ENCODE data around the gene ZNF394. TPM values are rescaled to one million over a fixed set of nuclear protein-coding genes. Genes with fewer than 3 reads are reported as not detected.

ZNF394 gene
- total and polyA plus RNA-seq, 2 of the 4 experiments (the other 2 are of a cell fraction): 10.9 to 24.7 TPM

DNA sequence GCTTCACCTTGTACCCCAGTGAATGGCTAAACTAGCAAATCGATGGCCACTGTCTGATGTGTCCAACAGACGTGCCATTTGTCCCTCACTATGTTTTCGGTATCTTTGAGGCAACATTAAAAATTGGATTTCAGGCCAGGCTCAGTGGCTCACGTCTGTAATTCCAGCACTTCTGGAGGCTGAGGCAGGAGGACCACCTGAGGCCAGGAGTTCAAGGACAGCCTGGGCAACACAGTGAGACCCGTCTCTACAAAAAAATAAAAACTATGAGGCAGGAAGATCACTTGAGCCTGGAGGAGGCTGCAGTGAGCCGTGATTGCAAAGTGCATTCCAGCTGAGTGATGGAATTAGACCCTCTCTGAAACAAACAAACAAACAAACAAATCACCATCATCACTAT is 43.8 kb upstream of the ZNF394 start:
- no peak overlapping the region for H3K18ac ChIP-seq (ENCODE audit: low read depth, low read length)
- H2AK9ac ChIP-seq (replicated peaks; ENCODE audit: low read depth, low read length, poor library complexity): no peak overlapping the region
- H3K14ac ChIP-seq (replicated peaks; ENCODE audit: low read depth, low read length): no peak overlapping the region
- POLR2A ChIA-PET (ENCODE audit: unreplicated experiment): no interaction called here
- ATAC-seq (ENCODE audit: low read depth) (no peak), DNase-seq (no peak)
- no TSS peak for BruUV-seq (replicated peaks)
- in situ Hi-C loops (cut with MboI; ENCODE audit: low sequenced_read_pairs) (no loop called here), dilution Hi-C loops (cut with HindIII; ENCODE audit: low sequenced_read_pairs, unreplicated experiment) (no loop called here), intact Hi-C loops (cut with micrococcal nuclease) (no loop called here)
- H3K23ac ChIP-seq (ENCODE audit: low read depth, low read length): no peak overlapping the region
- H2BK15ac ChIP-seq (ENCODE audit: low read depth, low read length): no peak overlapping the region
- H2BK5ac ChIP-seq (ENCODE audit: low read depth, low read length, poor library complexity, severe bottlenecking): no peak overlapping the region
- no peak overlapping the region for H3K4me2 ChIP-seq (ENCODE audit: low read depth, low read length)
- no peak overlapping the region for H4K5ac ChIP-seq (ENCODE audit: low read depth, low read length)
- TF ChIP-seq MAFK (IDR thresholded peaks at IDR 0.05; ENCODE audit: low read depth, low read length): no peak
- TF ChIP-seq MAZ (IDR thresholded peaks at IDR 0.05; ENCODE audit: borderline replicate concordance, low read depth, low read length): no peak
- no peak for TF ChIP-seq NFE2L2 (IDR thresholded peaks at IDR 0.05; ENCODE audit: low read depth, low read length)
- TF ChIP-seq RAD21 (IDR thresholded peaks at IDR 0.05; ENCODE audit: low read length): no peak
- TF ChIP-seq RCOR1 (IDR thresholded peaks at IDR 0.05; ENCODE audit: insufficient replicate concordance, low read length): no peak
- TF ChIP-seq, protein P1, sequence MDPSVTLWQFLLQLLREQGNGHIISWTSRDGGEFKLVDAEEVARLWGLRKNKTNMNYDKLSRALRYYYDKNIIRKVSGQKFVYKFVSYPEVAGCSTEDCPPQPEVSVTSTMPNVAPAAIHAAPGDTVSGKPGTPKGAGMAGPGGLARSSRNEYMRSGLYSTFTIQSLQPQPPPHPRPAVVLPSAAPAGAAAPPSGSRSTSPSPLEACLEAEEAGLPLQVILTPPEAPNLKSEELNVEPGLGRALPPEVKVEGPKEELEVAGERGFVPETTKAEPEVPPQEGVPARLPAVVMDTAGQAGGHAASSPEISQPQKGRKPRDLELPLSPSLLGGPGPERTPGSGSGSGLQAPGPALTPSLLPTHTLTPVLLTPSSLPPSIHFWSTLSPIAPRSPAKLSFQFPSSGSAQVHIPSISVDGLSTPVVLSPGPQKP (IDR thresholded peaks at IDR 0.05; ENCODE audit: borderline replicate concordance, low read depth, low read length): no peak
- TF ChIP-seq POLR2A (IDR thresholded peaks at IDR 0.05; ENCODE audit: low read depth, low read length): no peak
- TF ChIP-seq MXI1 (IDR thresholded peaks at IDR 0.05; ENCODE audit: borderline replicate concordance, low read depth, low read length): no peak
- TF ChIP-seq SMC3 (IDR thresholded peaks at IDR 0.05; ENCODE audit: low read depth, low read length): no peak
- no peak for TF ChIP-seq FOS (IDR thresholded peaks at IDR 0.05; ENCODE audit: low read depth, low read length)
- no peak for TF ChIP-seq CHD1 (IDR thresholded peaks at IDR 0.05; ENCODE audit: low read depth, low read length)
- TF ChIP-seq RFX5 (IDR thresholded peaks at IDR 0.05; ENCODE audit: low read depth, low read length): no peak
- TF ChIP-seq, protein P2, sequence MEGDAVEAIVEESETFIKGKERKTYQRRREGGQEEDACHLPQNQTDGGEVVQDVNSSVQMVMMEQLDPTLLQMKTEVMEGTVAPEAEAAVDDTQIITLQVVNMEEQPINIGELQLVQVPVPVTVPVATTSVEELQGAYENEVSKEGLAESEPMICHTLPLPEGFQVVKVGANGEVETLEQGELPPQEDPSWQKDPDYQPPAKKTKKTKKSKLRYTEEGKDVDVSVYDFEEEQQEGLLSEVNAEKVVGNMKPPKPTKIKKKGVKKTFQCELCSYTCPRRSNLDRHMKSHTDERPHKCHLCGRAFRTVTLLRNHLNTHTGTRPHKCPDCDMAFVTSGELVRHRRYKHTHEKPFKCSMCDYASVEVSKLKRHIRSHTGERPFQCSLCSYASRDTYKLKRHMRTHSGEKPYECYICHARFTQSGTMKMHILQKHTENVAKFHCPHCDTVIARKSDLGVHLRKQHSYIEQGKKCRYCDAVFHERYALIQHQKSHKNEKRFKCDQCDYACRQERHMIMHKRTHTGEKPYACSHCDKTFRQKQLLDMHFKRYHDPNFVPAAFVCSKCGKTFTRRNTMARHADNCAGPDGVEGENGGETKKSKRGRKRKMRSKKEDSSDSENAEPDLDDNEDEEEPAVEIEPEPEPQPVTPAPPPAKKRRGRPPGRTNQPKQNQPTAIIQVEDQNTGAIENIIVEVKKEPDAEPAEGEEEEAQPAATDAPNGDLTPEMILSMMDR (conservative IDR thresholded peaks at IDR 0.05; ENCODE audit: low read depth, low read length): no peak
- no peak for TF ChIP-seq BHLHE40 (IDR thresholded peaks at IDR 0.05; ENCODE audit: low read depth, low read length)
- no peak for TF ChIP-seq CEBPB (IDR thresholded peaks at IDR 0.05; ENCODE audit: low read depth, low read length)
- TF ChIP-seq, protein P3, sequence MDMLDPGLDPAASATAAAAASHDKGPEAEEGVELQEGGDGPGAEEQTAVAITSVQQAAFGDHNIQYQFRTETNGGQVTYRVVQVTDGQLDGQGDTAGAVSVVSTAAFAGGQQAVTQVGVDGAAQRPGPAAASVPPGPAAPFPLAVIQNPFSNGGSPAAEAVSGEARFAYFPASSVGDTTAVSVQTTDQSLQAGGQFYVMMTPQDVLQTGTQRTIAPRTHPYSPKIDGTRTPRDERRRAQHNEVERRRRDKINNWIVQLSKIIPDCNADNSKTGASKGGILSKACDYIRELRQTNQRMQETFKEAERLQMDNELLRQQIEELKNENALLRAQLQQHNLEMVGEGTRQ (IDR thresholded peaks at IDR 0.05; ENCODE audit: low read depth, low read length): no peak
- no peak overlapping the region for H2AFZ ChIP-seq (replicated peaks; ENCODE audit: low read length, poor library complexity)
- H2BK120ac ChIP-seq (ENCODE audit: low read depth, low read length): no peak overlapping the region
- peaks cover 49% of the 10 kb centered on the region for H3K9me3 ChIP-seq (ENCODE audit: control insufficient read depth, insufficient read depth, low read length)
- H3K27ac ChIP-seq (ENCODE audit: insufficient read depth, low read length): no peak overlapping the region
- no peak overlapping the region for H2BK20ac ChIP-seq (ENCODE audit: low read depth, low read length)
- no peak overlapping the region for H3K56ac ChIP-seq (ENCODE audit: extremely low read depth, insufficient read depth, low read length)
- WGBS, 2 experiments (ENCODE audit: extremely low coverage in 2 of 2, insufficient read length in 1 of 2): 98% methylated on average over 4 of the region's 6 CpGs; no CpG with 5 or more reads in 1 of the 2 experiments
- H4K91ac ChIP-seq (ENCODE audit: insufficient read depth, low read depth, low read length): no peak overlapping the region
- no peaks in the 10 kb centered on the region; a peak in 2 of 4 replicates for H3K79me1 ChIP-seq (ENCODE audit: low read depth in 1 of 2, low read length in 2 of 2)
- H3K27me3 ChIP-seq (ENCODE audit: control insufficient read depth, insufficient read depth, low read length): no peaks in the 10 kb centered on the region
- no peak overlapping the region for H3K4ac ChIP-seq (ENCODE audit: low read depth, low read length)
- H4K8ac ChIP-seq (ENCODE audit: low read depth in 2 of 2, low read length in 2 of 2): no peak overlapping the region
- peaks cover 19% of the 10 kb centered on the region for H3K36me3 ChIP-seq (ENCODE audit: control insufficient read depth, insufficient read depth, low read length)
- CTCF ChIA-PET: no interaction called here
- H3K9ac ChIP-seq (ENCODE audit: low read depth, low read length): no peak overlapping the region
- H4K20me1 ChIP-seq (ENCODE audit: insufficient read depth, low read length): no peaks in the 10 kb centered on the region
- no peak overlapping the region for H2AK5ac ChIP-seq (ENCODE audit: low read depth, low read length)
- no peaks in the 10 kb centered on the region for H3K9me1 ChIP-seq (ENCODE audit: insufficient read depth, low read length)
- no peak overlapping the region for H3K4me3 ChIP-seq (ENCODE audit: insufficient read depth, low read depth, low read length)
- no peaks in the 10 kb centered on the region for H3K4me1 ChIP-seq (ENCODE audit: control insufficient read depth, insufficient read depth, low read length)
